HG02852 (cell line): ENCODE measurements around the gene RAB31.
"Not testable (repeated sequence)": the region's sequence is repeated elsewhere in the genome, so short reads cannot be mapped to it uniquely, and the experiment has no call there.

Source experiments
- ATAC-seq: cut with Tn5 transposase; IDR thresholded peaks from one replicate; pipeline ENCODE4 v1.9.1; 2021; ENCODE audit warnings: mild to moderate bottlenecking, moderate library complexity; ENCODE audit not compliant: unreplicated experiment

The RAB31 gene

GRCh38 chr18:9876212-9876866 is 168.2 kb downstream of the RAB31 start:
- no peak for ATAC-seq

- no peak for ATAC-seq
These were observed 169.0 kb downstream of the RAB31 start for GRCh38 chr18:9876867-9877654.

- no peak for ATAC-seq
These were observed 169.5 kb downstream of the RAB31 start for GRCh38 chr18:9877655-9878014.

- ATAC-seq = no peak
These were observed 170.0 kb downstream of the RAB31 start for GRCh38 chr18:9878095-9878494.

- no peak for ATAC-seq
These were observed 170.7 kb downstream of the RAB31 start for GRCh38 chr18:9878783-9879242.

- ATAC-seq = no peak
These were observed 176.0 kb downstream of the RAB31 start for GRCh38 chr18:9884090-9884489.

- ATAC-seq = no peak
These were observed 176.5 kb downstream of the RAB31 start for GRCh38 chr18:9884532-9885140.

- no peak for ATAC-seq
These were observed 177.3 kb downstream of the RAB31 start, which contains the start of gene TXNDC2 for GRCh38 chr18:9885170-9886004. TSS of gene TXNDC2 (plus strand) at chr18:9885973. CDS start at chr18:9886681, 708 bp downstream.

- ATAC-seq = no peak
These were observed 177.9 kb downstream of the RAB31 start for GRCh38 chr18:9886005-9886348.

GRCh38 chr18:9887992-9888391 is 179.9 kb downstream of the RAB31 start:
- ATAC-seq = no peak

- no peak for ATAC-seq
These were observed 182.1 kb downstream of the RAB31 start for GRCh38 chr18:9890196-9890595.

GRCh38 chr18:9890957-9891356 is 182.9 kb downstream of the RAB31 start:
- no peak for ATAC-seq

- not testable (repeated sequence) for ATAC-seq
These were observed 183.4 kb downstream of the RAB31 start for GRCh38 chr18:9891515-9891914.

GRCh38 chr18:9894454-9895068 is 186.5 kb downstream of the RAB31 start:
- no peak for ATAC-seq

- no peak for ATAC-seq
These were observed 189.0 kb downstream of the RAB31 start for GRCh38 chr18:9897129-9897528.

- not testable (repeated sequence) for ATAC-seq
These were observed 189.7 kb downstream of the RAB31 start for GRCh38 chr18:9897787-9898291.

GRCh38 chr18:9898792-9899549 is 190.9 kb downstream of the RAB31 start:
- ATAC-seq = no peak

- ATAC-seq = not testable (repeated sequence)
These were observed 191.4 kb downstream of the RAB31 start for GRCh38 chr18:9899550-9899930.

GRCh38 chr18:9900699-9901098 is 192.6 kb downstream of the RAB31 start:
- ATAC-seq = no peak

- no peak for ATAC-seq
These were observed 193.3 kb downstream of the RAB31 start for GRCh38 chr18:9901377-9901776.
